ENCODE results near the gene NTMT1.

DNA sequence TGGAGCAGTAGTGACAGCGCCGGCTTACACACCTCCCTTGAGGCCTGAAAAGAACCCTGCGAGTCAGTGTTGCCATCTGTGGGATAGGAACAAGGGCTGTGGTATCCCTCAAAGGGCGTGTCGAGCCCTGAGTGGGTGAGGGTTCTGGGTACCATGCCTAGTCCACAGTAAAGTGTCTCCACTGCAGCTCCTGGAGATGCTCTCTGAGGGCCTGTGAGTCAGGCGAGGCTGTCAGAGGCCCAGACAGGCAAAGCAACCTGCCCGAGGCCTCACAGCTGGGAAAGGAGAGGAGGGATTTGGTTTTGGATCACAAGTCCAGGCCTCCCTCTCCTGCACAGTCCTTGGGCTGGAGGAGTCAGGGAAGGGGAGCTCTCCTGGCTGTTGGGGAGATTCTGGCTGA, 45.6 kb downstream of the NTMT1 start:
- TF ChIP-seq, protein P1, sequence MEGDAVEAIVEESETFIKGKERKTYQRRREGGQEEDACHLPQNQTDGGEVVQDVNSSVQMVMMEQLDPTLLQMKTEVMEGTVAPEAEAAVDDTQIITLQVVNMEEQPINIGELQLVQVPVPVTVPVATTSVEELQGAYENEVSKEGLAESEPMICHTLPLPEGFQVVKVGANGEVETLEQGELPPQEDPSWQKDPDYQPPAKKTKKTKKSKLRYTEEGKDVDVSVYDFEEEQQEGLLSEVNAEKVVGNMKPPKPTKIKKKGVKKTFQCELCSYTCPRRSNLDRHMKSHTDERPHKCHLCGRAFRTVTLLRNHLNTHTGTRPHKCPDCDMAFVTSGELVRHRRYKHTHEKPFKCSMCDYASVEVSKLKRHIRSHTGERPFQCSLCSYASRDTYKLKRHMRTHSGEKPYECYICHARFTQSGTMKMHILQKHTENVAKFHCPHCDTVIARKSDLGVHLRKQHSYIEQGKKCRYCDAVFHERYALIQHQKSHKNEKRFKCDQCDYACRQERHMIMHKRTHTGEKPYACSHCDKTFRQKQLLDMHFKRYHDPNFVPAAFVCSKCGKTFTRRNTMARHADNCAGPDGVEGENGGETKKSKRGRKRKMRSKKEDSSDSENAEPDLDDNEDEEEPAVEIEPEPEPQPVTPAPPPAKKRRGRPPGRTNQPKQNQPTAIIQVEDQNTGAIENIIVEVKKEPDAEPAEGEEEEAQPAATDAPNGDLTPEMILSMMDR (IDR thresholded peaks at IDR 0.05; ENCODE audit: insufficient read depth, low read length): no peak
- TF ChIP-seq POLR2AphosphoS5 (IDR thresholded peaks at IDR 0.05; ENCODE audit: low read depth) (no peak), GABPA (IDR thresholded peaks at IDR 0.05; ENCODE audit: low read depth) (no peak)
